WI38 (cell line): ENCODE data around the gene RNU11.

ENCODE experiments used
- H3K4me3 ChIP-seq: 2 replicates; pipeline ENCODE4 v1.5.1; 2011; ENCODE audit warnings: low read depth, mild to moderate bottlenecking, control low read depth, low read length
- CTCF ChIP-seq: IDR thresholded peaks from 2 replicates; pipeline ENCODE4 v1.5.1; 2012; ENCODE audit warnings: low read depth, mild to moderate bottlenecking, control low read depth, low read length

RNU11 gene

GRCh38 chr1:28648474-28649198, at the start of gene RNU11:
Gene RNU11, plus strand, starts transcription at chr1:28648600.
- TF ChIP-seq CTCF, result no peak
- H3K4me3 ChIP-seq, result peak within 1 kb of the TSS; percentile 38

- peak overlapping the region; percentile 25 for H3K4me3 ChIP-seq
- no peak for TF ChIP-seq CTCF
Measured at GRCh38 chr1:28601696-28602095, 46.7 kb upstream of the RNU11 start.

GRCh38 chr1:28602536-28603439, 45.6 kb upstream of the RNU11 start:
- TF ChIP-seq CTCF, result peak; percentile 63

GRCh38 chr1:28604411-28604810, 44.0 kb upstream of the RNU11 start:
- no peak for TF ChIP-seq CTCF

More at GRCh38 chr1:28602536-28603439, 45.6 kb upstream of the RNU11 start:
- H3K4me3 ChIP-seq, result no peak overlapping the region

GRCh38 chr1:28604962-28605361, 43.4 kb upstream of the RNU11 start:
- no peak for TF ChIP-seq CTCF
- H3K4me3 ChIP-seq, result no peak overlapping the region

More at GRCh38 chr1:28604411-28604810, 44.0 kb upstream of the RNU11 start:
- H3K4me3 ChIP-seq, result no peak overlapping the region

- H3K4me3 ChIP-seq, result no peak overlapping the region
- no peak for TF ChIP-seq CTCF
Measured at GRCh38 chr1:28606771-28607170, 41.6 kb upstream of the RNU11 start.

GRCh38 chr1:28613175-28613574, 35.2 kb upstream of the RNU11 start:
- H3K4me3 ChIP-seq, result no peak overlapping the region
- no peak for TF ChIP-seq CTCF
